IMR-90 (cell line): Measurements from ENCODE around the gene ECM2. TPM values are rescaled to one million over a fixed set of nuclear protein-coding genes. Genes with fewer than 3 reads are reported as not detected.
A peak's percentile ranks its signal among the peaks of the same experiment; 100 is the strongest.

ENCODE experiments used
- ATAC-seq: fragments of 200-7000 bp; cut with Tn5 transposase; 2 replicates; pipeline ENCODE4 v1.9.1; 2020; ENCODE audit warnings: low read depth, mild to moderate bottlenecking, moderate library complexity
- BruUV-seq: library from RNA; stranded (reverse); fragments of 400-500 nt; replicated peaks from 2 replicates; lab custom pipeline; 2021; lab: Mats Ljungman, UMichigan
- CTCF ChIA-PET: fragments of 300-600 bp; formaldehyde crosslinking; extraction: SDS; loops from one replicate; lab custom pipeline; 2021; ENCODE audit warnings: antibody characterized with exemption; lab: Yijun Ruan, JAX
- POLR2A ChIA-PET: fragments of 300-600 bp; sonication (Branson Sonifier 250); formaldehyde crosslinking; loops from one replicate; lab custom pipeline; 2022; ENCODE audit warnings: antibody characterized with exemption; ENCODE audit not compliant: unreplicated experiment; lab: Charles Lee
- DNase-seq: peaks from one replicate; pipeline ENCODE4 v3.0.0; 2013
- H2AFZ ChIP-seq: replicated peaks from 2 replicates; pipeline ENCODE3; 2013; ENCODE audit warnings: low read length, mild to moderate bottlenecking; ENCODE audit not compliant: poor library complexity
- H2AK5ac ChIP-seq: 2 replicates; pipeline ENCODE4 v1.6.1; 2013; ENCODE audit warnings: low read depth, low read length, inconsistent platforms
- H2AK9ac ChIP-seq: replicated peaks from 2 replicates; pipeline ENCODE3; 2013; ENCODE audit warnings: mild to moderate bottlenecking, low read depth, low read length, moderate library complexity; ENCODE audit not compliant: poor library complexity
- H2BK120ac ChIP-seq: 2 replicates; pipeline ENCODE4 v1.6.1; 2013; ENCODE audit warnings: low read depth, low read length, inconsistent platforms
- H2BK15ac ChIP-seq: 3 replicates; pipeline ENCODE4 v1.6.1; 2013; ENCODE audit warnings: low read depth, low read length, inconsistent platforms
- H2BK20ac ChIP-seq: 2 replicates; pipeline ENCODE4 v1.6.1; 2013; ENCODE audit warnings: low read depth, mild to moderate bottlenecking, inconsistent platforms, low read length, moderate library complexity
- H2BK5ac ChIP-seq: 2 replicates; pipeline ENCODE4 v1.6.1; 2013; ENCODE audit warnings: mild to moderate bottlenecking, low read depth, low read length, inconsistent platforms; ENCODE audit not compliant: poor library complexity, severe bottlenecking
- H3K14ac ChIP-seq: replicated peaks from 2 replicates; pipeline ENCODE4 v1.6.1; 2013; ENCODE audit warnings: low read depth, low read length, inconsistent platforms
- H3K18ac ChIP-seq: 2 replicates; pipeline ENCODE4 v1.6.1; 2013; ENCODE audit warnings: low read depth, low read length, control low read depth
- H3K23ac ChIP-seq: 2 replicates; pipeline ENCODE4 v1.6.1; 2013; ENCODE audit warnings: low read depth, low read length, inconsistent platforms
- H3K27ac ChIP-seq: 2 replicates; pipeline ENCODE4 v1.5.1; 2013; ENCODE audit warnings: mild to moderate bottlenecking, control low read depth, low read length; ENCODE audit not compliant: insufficient read depth
- H3K27me3 ChIP-seq: 2 replicates; pipeline ENCODE4 v1.6.1; 2013; ENCODE audit warnings: low read length; ENCODE audit not compliant: control insufficient read depth, insufficient read depth
- H3K36me3 ChIP-seq: 2 replicates; pipeline ENCODE4 v1.6.1; 2013; ENCODE audit warnings: low read length, mixed read lengths; ENCODE audit not compliant: control insufficient read depth, insufficient read depth
- H3K4ac ChIP-seq: 2 replicates; pipeline ENCODE4 v1.6.1; 2013; ENCODE audit warnings: low read depth, low read length, inconsistent platforms
- H3K4me1 ChIP-seq: 2 replicates; pipeline ENCODE4 v1.6.1; 2013; ENCODE audit warnings: low read length, mixed read lengths; ENCODE audit not compliant: control insufficient read depth, insufficient read depth
- H3K4me2 ChIP-seq: 2 replicates; pipeline ENCODE4 v1.6.1; 2013; ENCODE audit warnings: low read depth, mild to moderate bottlenecking, control low read depth, low read length, moderate library complexity
- H3K4me3 ChIP-seq: 2 replicates; pipeline ENCODE4 v1.5.1; 2013; ENCODE audit warnings: low read depth, mild to moderate bottlenecking, control low read depth, low read length, moderate library complexity; ENCODE audit not compliant: insufficient read depth
- H3K56ac ChIP-seq: 2 replicates; pipeline ENCODE4 v1.6.1; 2013; ENCODE audit warnings: low read length, inconsistent platforms; ENCODE audit not compliant: insufficient read depth; ENCODE audit errors: extremely low read depth
- H3K79me1 ChIP-seq, 2 experiments: 2 replicates each; pipeline ENCODE4 v1.6.1; 2013; ENCODE audit warnings: low read length in 2 of 2, inconsistent platforms in 1 of 2, low read depth in 1 of 2
- H3K9ac ChIP-seq: 2 replicates; pipeline ENCODE4 v1.6.1; 2013; ENCODE audit warnings: low read depth, low read length, control low read depth
- H3K9me1 ChIP-seq: 2 replicates; pipeline ENCODE4 v1.6.1; 2013; ENCODE audit warnings: low read length, inconsistent platforms; ENCODE audit not compliant: insufficient read depth
- H3K9me3 ChIP-seq: 2 replicates; pipeline ENCODE4 v1.6.1; 2013; ENCODE audit warnings: low read length; ENCODE audit not compliant: control insufficient read depth, insufficient read depth
- H4K20me1 ChIP-seq: 2 replicates; pipeline ENCODE4 v1.6.1; 2013; ENCODE audit warnings: low read length, inconsistent platforms; ENCODE audit not compliant: insufficient read depth
- H4K5ac ChIP-seq: 2 replicates; pipeline ENCODE4 v1.6.1; 2013; ENCODE audit warnings: mild to moderate bottlenecking, low read depth, low read length, control low read depth
- H4K8ac ChIP-seq, 2 experiments: 2 replicates each; pipeline ENCODE4 v1.6.1; 2013; ENCODE audit warnings: low read depth in 2 of 2, low read length in 2 of 2, control low read depth in 1 of 2, inconsistent platforms in 1 of 2
- H4K91ac ChIP-seq: 2 replicates; pipeline ENCODE4 v1.6.1; 2013; ENCODE audit warnings: low read depth, low read length, inconsistent platforms; ENCODE audit not compliant: insufficient read depth
- BHLHE40 ChIP-seq: fragments of 150-350 bp; IDR thresholded peaks from 2 replicates; pipeline ENCODE4 v1.6.1; 2016; ENCODE audit warnings: mild to moderate bottlenecking, low read depth, low read length
- CEBPB ChIP-seq: IDR thresholded peaks from 2 replicates; pipeline ENCODE4 v1.6.1; 2012; ENCODE audit warnings: low read depth, low read length, improper control_type of control experiment
- CHD1 ChIP-seq: IDR thresholded peaks from 2 replicates; pipeline ENCODE4 v1.6.1; 2012; ENCODE audit warnings: low read depth, low read length, improper control_type of control experiment
- ELK1 ChIP-seq: fragments of 150-350 bp; IDR thresholded peaks from 2 replicates; pipeline ENCODE4 v1.6.1; 2016; ENCODE audit warnings: low read depth, mild to moderate bottlenecking, low read length, moderate library complexity, borderline replicate concordance
- FOS ChIP-seq: fragments of 150-350 bp; IDR thresholded peaks from 2 replicates; pipeline ENCODE4 v1.6.1; 2016; ENCODE audit warnings: low read depth, low read length
- MXI1 ChIP-seq: IDR thresholded peaks from 2 replicates; pipeline ENCODE4 v1.6.1; 2012; ENCODE audit warnings: low read depth, mild to moderate bottlenecking, low read length, moderate library complexity, borderline replicate concordance
- SMC3 ChIP-seq: fragments of 150-350 bp; IDR thresholded peaks from 2 replicates; pipeline ENCODE4 v1.6.1; 2016; ENCODE audit warnings: low read depth, mild to moderate bottlenecking, antibody characterized with exemption, low read length, moderate library complexity
- WGBS, 2 experiments: methylation state at CpG; one replicate each; pipeline versions ENCODE4 v1.1.5 to v1.1.7; 2013; ENCODE audit warnings: missing lambda C conversion rate in 2 of 2; ENCODE audit not compliant: insufficient read length in 1 of 2; ENCODE audit errors: extremely low coverage in 2 of 2; 5-methylcytosine and 5-hydroxymethylcytosine counted together
- dilution Hi-C: fragments of 300-500 bp; cut with HindIII; formaldehyde crosslinking; loops from one replicate; pipeline ENCODE4 v1.14.3; 2018; ENCODE audit warnings: low sequenced_read_pairs; ENCODE audit not compliant: unreplicated experiment
- in situ Hi-C: fragments of 300-500 bp; cut with MboI; formaldehyde crosslinking; loops from 3 replicates; pipeline ENCODE4 v1.14.3; 2019; ENCODE audit warnings: low sequenced_read_pairs, inconsistent platforms, mixed read lengths
- intact Hi-C: fragments of 100-400 bp; cut with micrococcal nuclease; formaldehyde crosslinking; loops from 2 replicates; pipeline ENCODE4 v1.10.0; 2022
- polyA plus RNA-seq, 3 experiments: library from polyadenylated mRNA; depleted of rRNA; stranded (reverse); fragments of >200 nt; gene quantifications; 2 replicates each; pipeline ENCODE4 v1.2.3, GENCODE V29; 2012; ENCODE audit warnings: low replicate concordance in 1 of 3
- total RNA-seq: library from RNA; depleted of rRNA; stranded (reverse); fragments of >200 nt; gene quantifications from 2 replicates; pipeline ENCODE4 v1.2.3, GENCODE V29; 2012

Gene ECM2
- total and polyA plus RNA-seq, 2 of the 4 experiments (the other 2 are of a cell fraction): 0.26 to 0.36 TPM

- TF ChIP-seq ELK1 (no peak), SMC3 (no peak)
These were observed 30.9 kb downstream of the ECM2 start (continued) for GRCh38 chr9:92504881-92505280.

- Histone ChIP-seq H2AFZ (no peak overlapping the region), H4K8ac (no peak overlapping the region), H3K4me2 (no peak overlapping the region), H3K9me1 (peaks cover 20% of the 10 kb centered on the region), H2AK9ac (no peak overlapping the region), H3K14ac (no peak overlapping the region), H3K36me3 (no peaks in the 10 kb centered on the region), H4K91ac (no peak overlapping the region), H3K4me3 (no peak overlapping the region), H3K79me1 (peaks cover 0 to 17% of the 10 kb centered on the region in 2 experiments; a peak in 2 of 4 replicates), H2BK15ac (no peak overlapping the region), H3K9me3 (no peaks in the 10 kb centered on the region), H2BK120ac (no peak overlapping the region), H3K4ac (0 out of 2 replicates have a peak overlapping the region, but pooled peaks have one; percentile 15), H2BK20ac (no peak overlapping the region), H3K4me1 (peaks cover 29% of the 10 kb centered on the region), H3K27ac (no peak overlapping the region), H3K18ac (no peak overlapping the region), H3K23ac (no peak overlapping the region), H3K27me3 (no peaks in the 10 kb centered on the region), H4K20me1 (no peaks in the 10 kb centered on the region), H2BK5ac (no peak overlapping the region), H3K9ac (no peak overlapping the region), H3K56ac (no peak overlapping the region), H2AK5ac (no peak overlapping the region), H4K5ac (no peak overlapping the region)
- TF ChIP-seq CHD1 (no peak), MXI1 (no peak), FOS (no peak), CEBPB (no peak), BHLHE40 (no peak)
- in situ Hi-C loops (no loop called here), intact Hi-C loops (no loop called here), dilution Hi-C loops (no loop called here)
- CTCF ChIA-PET: no interaction called here
- POLR2A ChIA-PET: no interaction called here
- ATAC-seq (no peak), DNase-seq (no peak)
- whole genome bisulfite sequencing, 2 experiments: no CpG with 5 or more reads among the region's 2 CpGs
- BruUV-seq: no TSS peak
These were observed 32.6 kb downstream of the ECM2 start for GRCh38 chr9:92503156-92503555.
